Endothelial cell of umbilical vein (primary cell): ENCODE data around the gene ABCB4.

Experiments
- CTCF ChIP-seq, 2 donors: IDR thresholded peaks; 1 replicate in 1 of 2; 2 replicates in 1 of 2; pipeline ENCODE4 v1.5.1; 2011; ENCODE audit warnings: low read length in 2 of 2, mild to moderate bottlenecking in 2 of 2, moderate library complexity in 2 of 2, control low read depth in 1 of 2, inconsistent platforms in 1 of 2, low read depth in 1 of 2; ENCODE audit not compliant: insufficient read depth in 1 of 2; ENCODE audit errors: extremely low read depth in 1 of 2
- EZH2 ChIP-seq: IDR thresholded peaks from 2 replicates; pipeline ENCODE4 v1.6.1; 2012; ENCODE audit warnings: borderline replicate concordance, low read depth, mild to moderate bottlenecking, moderate library complexity, low read length, inconsistent platforms; ENCODE audit not compliant: severe bottlenecking

GRCh38 chr7:87435546-87435945 lies 39.9 kb downstream of the ABCB4 start:
- TF ChIP-seq EZH2 (no peak), CTCF (IDR thresholded peaks at IDR 0.05; ENCODE audit: extremely low read depth in 1 of 2, insufficient read depth in 1 of 2, low read depth in 1 of 2, low read length in 2 of 2) (no peak)
